Measurements from ENCODE around the gene NPPA.

The NPPA gene

GRCh38 chr1:11874258-11874562, 26.6 kb upstream of the NPPA start:
- DNase-seq (ENCODE audit: low read depth in 2 of 2), result no peak

- DNase-seq (ENCODE audit: low read depth in 2 of 2), result no peak
Observed at GRCh38 chr1:11873395-11874257, 26.0 kb upstream of the NPPA start.

GRCh38 chr1:11872545-11872944, 25.0 kb upstream of the NPPA start:
- DNase-seq (ENCODE audit: low read depth in 2 of 2), result no peak

GRCh38 chr1:11869650-11870207, 22.1 kb upstream of the NPPA start:
- no peak for DNase-seq (ENCODE audit: low read depth in 2 of 2)

GRCh38 chr1:11869104-11869503, 21.5 kb upstream of the NPPA start:
- no peak for DNase-seq (ENCODE audit: low read depth in 2 of 2)

- DNase-seq (ENCODE audit: low read depth in 2 of 2), result no peak
Observed at GRCh38 chr1:11868331-11868980, 20.9 kb upstream of the NPPA start.

- no peak for DNase-seq (ENCODE audit: low read depth in 2 of 2)
Observed at GRCh38 chr1:11862890-11863289, 15.3 kb upstream of the NPPA start.

- DNase-seq (ENCODE audit: low read depth in 2 of 2), result no peak
Observed at GRCh38 chr1:11860587-11860986, 13.0 kb upstream of the NPPA start.

- no peak for DNase-seq (ENCODE audit: low read depth in 2 of 2)
Observed at GRCh38 chr1:11860083-11860482, 12.5 kb upstream of the NPPA start.

- DNase-seq (ENCODE audit: low read depth in 2 of 2), result peak; percentile 24 to 39
Observed at GRCh38 chr1:11858968-11859871, 11.6 kb upstream of the NPPA start.

GRCh38 chr1:11858613-11858967, 11.0 kb upstream of the NPPA start, which contains the start of gene NPPB:
Gene NPPB (minus strand): TSS chr1:11858945. CDS start chr1:11858833, 112 bp downstream.
- DNase-seq (ENCODE audit: low read depth in 2 of 2), result no peak

GRCh38 chr1:11858158-11858557, 10.6 kb upstream of the NPPA start:
- no peak for DNase-seq (ENCODE audit: low read depth in 2 of 2)

- no peak for DNase-seq (ENCODE audit: low read depth in 2 of 2)
Observed at GRCh38 chr1:11857164-11857851, 9.7 kb upstream of the NPPA start.

- DNase-seq (ENCODE audit: low read depth in 2 of 2), result no peak
Observed at GRCh38 chr1:11856698-11857097, 9.1 kb upstream of the NPPA start.

GRCh38 chr1:11855430-11855829, 7.8 kb upstream of the NPPA start:
- DNase-seq (ENCODE audit: low read depth in 2 of 2), result no peak

- no peak for DNase-seq (ENCODE audit: low read depth in 2 of 2)
Observed at GRCh38 chr1:11854519-11854918, 6.9 kb upstream of the NPPA start.

- DNase-seq (ENCODE audit: low read depth in 2 of 2), result no peak
Observed at GRCh38 chr1:11851180-11851579, 3.6 kb upstream of the NPPA start.

GRCh38 chr1:11850156-11850555, 2.6 kb upstream of the NPPA start:
- no peak for DNase-seq (ENCODE audit: low read depth in 2 of 2)

GRCh38 chr1:11848373-11848700, 754 bp upstream of the NPPA start:
- DNase-seq (ENCODE audit: low read depth in 2 of 2), result no peak

- DNase-seq (ENCODE audit: low read depth in 2 of 2), result no peak
Observed at GRCh38 chr1:11845641-11846335, 1.8 kb downstream of the NPPA start.
